Urothelium cell line (cell line): ENCODE results near the gene NSUN3.

Experiments used
- DNase-seq: peaks from one replicate; pipeline ENCODE4 v3.0.0; 2011; ENCODE audit warnings: low spot score, mixed read lengths
- FAIRE-seq: peaks from 2 replicates; lab custom pipeline; 2011; peaks lifted over from hg19 to GRCh38; lab: Jason Lieb, UNC

Gene NSUN3

DNA sequence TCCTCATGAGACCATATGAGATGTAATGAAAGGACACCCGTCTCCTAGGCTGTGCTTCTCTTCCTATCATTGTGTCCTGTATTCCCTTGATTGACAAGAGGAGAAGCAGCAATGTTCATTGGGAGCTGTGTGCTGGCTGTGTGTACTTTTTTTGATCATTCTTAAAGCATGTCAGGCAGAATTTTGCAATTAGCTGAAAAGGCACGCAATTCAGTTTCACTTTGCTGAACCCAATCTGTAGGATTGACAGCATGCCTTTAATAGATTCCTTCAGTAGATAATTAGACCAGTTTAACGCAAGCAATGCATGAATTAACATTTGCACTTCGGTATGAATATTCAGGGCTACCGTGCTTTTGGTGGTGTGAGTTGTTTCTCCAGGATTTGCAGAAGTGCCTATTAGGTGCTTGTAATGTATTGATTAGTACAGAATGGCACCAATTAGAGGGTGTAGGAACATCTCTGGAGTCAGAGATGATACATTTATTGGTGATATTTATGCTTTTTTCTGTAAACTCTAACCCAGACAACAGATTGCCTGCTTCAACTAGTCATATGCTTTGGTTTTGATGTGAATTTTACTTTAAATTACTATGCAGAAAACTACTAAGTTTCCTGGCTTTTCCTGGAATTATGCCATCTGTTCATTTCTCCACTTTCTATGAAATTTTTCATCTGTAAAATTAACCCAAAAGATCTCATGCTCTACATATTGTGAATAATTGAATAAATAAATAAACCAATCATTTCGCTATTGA is 114.3 kb downstream of the NSUN3 start:
- FAIRE-seq (no peak), DNase-seq (no peak)
